Effector memory CD4-positive, alpha-beta T cell (primary cell): ENCODE results near the gene RMND1.
"Not testable (repeated sequence)": the region's sequence is repeated elsewhere in the genome, so short reads cannot be mapped to it uniquely, and the experiment has no call there.

Experiments
- DNase-seq, 3 donors: peaks; one replicate each; pipeline ENCODE4 v3.0.0-alpha.2; 2020
- H3K27ac ChIP-seq: 2 replicates; pipeline ENCODE4 v1.7.0; 2013; ENCODE audit warnings: mild to moderate bottlenecking, low read length, moderate library complexity; ENCODE audit not compliant: insufficient read depth, poor library complexity, severe bottlenecking
- H3K27me3 ChIP-seq: replicated peaks from 2 replicates; pipeline ENCODE4 v1.7.0; 2013; ENCODE audit warnings: mild to moderate bottlenecking, low read length; ENCODE audit not compliant: insufficient read depth, control insufficient read depth, poor library complexity, severe bottlenecking
- H3K36me3 ChIP-seq: 2 replicates; pipeline ENCODE4 v1.7.0; 2013; ENCODE audit warnings: mild to moderate bottlenecking, low read length, moderate library complexity; ENCODE audit not compliant: control insufficient read depth, insufficient read depth
- H3K4me1 ChIP-seq: 2 replicates; pipeline ENCODE4 v1.7.0; 2013; ENCODE audit warnings: low read length, mild to moderate bottlenecking; ENCODE audit not compliant: control insufficient read depth, insufficient read depth, poor library complexity, severe bottlenecking
- H3K4me3 ChIP-seq: 2 replicates; pipeline ENCODE4 v1.7.0; 2013; ENCODE audit warnings: low read length, low read depth, mild to moderate bottlenecking; ENCODE audit not compliant: insufficient read depth, poor library complexity, severe bottlenecking
- H3K9me3 ChIP-seq: 2 replicates; pipeline ENCODE4 v1.7.0; 2013; ENCODE audit warnings: mild to moderate bottlenecking, low read length, moderate library complexity; ENCODE audit not compliant: control insufficient read depth

RMND1 gene

GRCh38 chr6:151455751-151456398, 3.9 kb upstream of the RMND1 start:
- H3K27me3 ChIP-seq, DNase-seq, H3K27ac ChIP-seq, H3K9me3 ChIP-seq, H3K4me3 ChIP-seq: not testable (repeated sequence)
- peaks cover 19% of the 10 kb centered on the region for H3K36me3 ChIP-seq
- peaks cover 20% of the 10 kb centered on the region for H3K4me1 ChIP-seq

DNA sequence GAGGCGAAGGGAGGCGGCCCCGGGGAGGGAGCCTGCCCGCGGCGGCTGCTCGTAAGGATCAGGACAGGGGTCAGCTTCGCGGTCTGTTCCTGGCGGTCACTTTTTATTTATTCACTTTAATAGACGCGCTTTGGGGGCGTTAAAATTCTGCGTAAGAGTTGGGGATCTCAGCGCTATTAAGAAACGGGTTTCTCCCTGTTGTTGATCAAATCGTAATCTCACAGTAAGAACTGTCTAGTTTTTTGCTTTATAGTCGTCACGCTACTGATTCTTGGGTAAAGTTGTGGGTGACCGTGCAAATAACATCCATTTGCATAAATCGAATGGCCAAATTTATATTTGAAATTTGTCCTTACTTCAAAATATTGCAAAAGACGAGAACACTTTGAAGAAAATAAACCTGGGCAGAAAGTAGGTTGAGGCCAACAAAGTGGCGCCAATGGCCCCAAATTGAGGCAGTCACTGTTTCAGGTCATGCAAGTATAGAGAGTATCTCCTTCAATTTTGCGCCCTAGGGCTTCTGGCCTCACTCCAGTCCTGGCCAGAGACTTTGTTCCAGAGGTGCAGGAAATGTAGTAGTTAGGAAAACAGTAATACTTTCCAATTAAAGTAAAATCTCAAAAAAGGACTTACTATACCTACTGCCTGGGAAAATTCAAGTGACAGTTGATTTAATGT, 963 bp upstream of the RMND1 start:
- no peak for DNase-seq
- H3K4me3 ChIP-seq: peak overlapping the region; percentile 95
- H3K9me3 ChIP-seq: no peaks in the 10 kb centered on the region
- H3K36me3 ChIP-seq: peaks cover 5% of the 10 kb centered on the region
- no peaks in the 10 kb centered on the region for H3K27me3 ChIP-seq
- H3K4me1 ChIP-seq: peaks cover 20% of the 10 kb centered on the region
- peak overlapping the region; percentile 86 for H3K27ac ChIP-seq

- DNase-seq: no peak
- Histone ChIP-seq H3K27ac (peak overlapping the region; percentile 86), H3K9me3 (no peaks in the 10 kb centered on the region), H3K4me3 (peak overlapping the region; percentile 83), H3K4me1 (peaks cover 20% of the 10 kb centered on the region), H3K36me3 (no peaks in the 10 kb centered on the region), H3K27me3 (no peaks in the 10 kb centered on the region)
These were observed 443 bp downstream of the RMND1 start for GRCh38 chr6:151451417-151451949.

DNA sequence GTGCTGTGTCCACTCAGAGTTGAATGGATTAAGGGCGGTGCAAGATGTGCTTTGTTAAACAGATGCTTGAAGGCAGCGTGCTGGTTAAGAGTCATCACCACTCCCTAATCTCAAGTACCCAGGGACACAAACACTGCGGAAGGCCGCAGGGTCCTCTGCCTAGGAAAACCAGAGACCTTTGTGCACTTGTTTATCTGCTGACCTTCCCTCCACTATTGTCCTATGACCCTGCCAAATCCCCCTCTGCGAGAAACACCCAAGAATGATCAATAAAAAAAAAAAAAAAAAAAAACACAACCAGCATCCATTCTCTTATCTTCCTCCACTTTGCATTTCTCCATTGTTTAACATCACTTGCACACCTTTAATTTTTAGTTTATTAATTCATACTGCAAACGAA, 998 bp downstream of the RMND1 start:
- H3K4me3 ChIP-seq, H3K9me3 ChIP-seq, DNase-seq, H3K27me3 ChIP-seq, H3K27ac ChIP-seq, H3K36me3 ChIP-seq: not testable (repeated sequence)
- peaks cover 20% of the 10 kb centered on the region for H3K4me1 ChIP-seq

DNA sequence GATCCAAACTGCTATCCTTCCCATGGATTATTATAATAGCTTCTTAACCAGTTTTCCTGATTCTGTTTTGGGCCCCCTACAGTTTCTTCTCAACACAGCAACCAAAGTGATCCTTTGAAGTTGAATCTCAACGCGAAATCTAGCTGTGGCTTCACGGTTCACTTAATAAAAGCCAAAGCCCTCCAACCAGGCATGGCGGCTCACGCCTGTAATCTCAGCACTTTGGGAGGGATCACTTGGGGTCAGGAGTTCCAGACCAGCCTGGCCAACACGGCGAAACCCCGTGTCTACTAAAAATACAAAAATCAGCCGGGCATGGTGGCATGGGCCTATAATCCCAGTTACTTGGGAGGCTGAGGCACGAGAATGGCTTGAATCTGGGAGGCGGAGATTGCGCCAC, 3.3 kb downstream of the RMND1 start:
- no peaks in the 10 kb centered on the region for H3K27me3 ChIP-seq
- H3K27ac ChIP-seq: no peak overlapping the region
- no peak for DNase-seq
- H3K36me3 ChIP-seq: no peaks in the 10 kb centered on the region
- peaks cover 13% of the 10 kb centered on the region for H3K4me1 ChIP-seq
- no peaks in the 10 kb centered on the region for H3K9me3 ChIP-seq
- H3K4me3 ChIP-seq: no peak overlapping the region

- Histone ChIP-seq H3K4me1 (peaks cover 5% of the 10 kb centered on the region), H3K27ac (no peak overlapping the region)
- DNase-seq: no peak
These were observed 4.7 kb downstream of the RMND1 start for GRCh38 chr6:151447237-151447636.

DNA sequence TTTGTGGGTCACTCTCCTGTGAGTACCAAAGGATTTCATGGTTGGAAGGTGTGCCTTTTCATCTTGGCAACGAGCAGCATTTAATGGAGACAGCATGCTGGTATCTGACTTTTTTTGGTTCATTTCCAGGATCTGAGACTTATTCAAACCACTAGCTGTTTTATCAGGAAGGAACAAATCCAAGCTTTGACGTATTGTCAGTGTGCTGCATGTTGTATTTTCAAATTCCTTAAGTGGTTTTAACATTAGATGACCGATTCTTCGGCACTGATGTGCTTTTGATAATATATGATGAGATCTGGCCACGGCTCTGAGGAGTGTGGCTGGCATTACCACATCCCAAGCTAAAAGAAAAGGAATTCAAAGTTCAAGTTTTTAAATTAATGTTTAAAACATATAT, 6.4 kb downstream of the RMND1 start:
- Histone ChIP-seq H3K27ac (no peak overlapping the region), H3K36me3 (peaks cover 4% of the 10 kb centered on the region), H3K9me3 (no peaks in the 10 kb centered on the region), H3K4me3 (no peak overlapping the region), H3K27me3 (no peaks in the 10 kb centered on the region), H3K4me1 (no peaks in the 10 kb centered on the region)
- DNase-seq: no peak

More at GRCh38 chr6:151447237-151447636, 4.7 kb downstream of the RMND1 start:
- no peaks in the 10 kb centered on the region for H3K36me3 ChIP-seq
- no peak overlapping the region for H3K4me3 ChIP-seq
- no peaks in the 10 kb centered on the region for H3K9me3 ChIP-seq
- H3K27me3 ChIP-seq: no peaks in the 10 kb centered on the region

GRCh38 chr6:151443911-151444621, 7.9 kb downstream of the RMND1 start:
- no peak overlapping the region for H3K4me3 ChIP-seq
- H3K27me3 ChIP-seq: no peaks in the 10 kb centered on the region
- no peaks in the 10 kb centered on the region for H3K4me1 ChIP-seq
- no peak overlapping the region for H3K27ac ChIP-seq
- peaks cover 4% of the 10 kb centered on the region for H3K36me3 ChIP-seq
- no peaks in the 10 kb centered on the region for H3K9me3 ChIP-seq
- DNase-seq: no peak

DNA sequence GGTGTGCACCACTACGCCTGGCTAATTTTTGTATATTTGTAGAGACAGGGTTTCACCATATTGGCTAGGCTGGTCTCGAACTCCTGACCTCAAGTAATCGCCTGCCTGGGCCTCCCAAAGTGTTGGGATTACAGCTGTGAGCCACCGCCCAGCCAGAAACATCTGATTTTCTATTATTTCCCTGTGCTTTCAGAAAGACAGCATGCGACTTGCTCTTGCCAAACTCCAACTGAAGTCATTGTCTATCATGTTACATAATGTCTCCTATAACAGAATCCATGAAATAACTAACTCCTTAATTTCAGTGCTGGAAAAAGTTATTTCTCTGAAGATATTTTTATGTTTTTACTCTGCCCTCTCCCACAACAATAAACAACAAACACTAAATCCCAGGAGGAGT, 8.5 kb downstream of the RMND1 start:
- H3K27ac ChIP-seq: no peak overlapping the region
- no peaks in the 10 kb centered on the region for H3K27me3 ChIP-seq
- H3K4me1 ChIP-seq: no peaks in the 10 kb centered on the region
- DNase-seq: no peak
- H3K4me3 ChIP-seq: no peak overlapping the region
- peaks cover 4% of the 10 kb centered on the region for H3K36me3 ChIP-seq
- no peaks in the 10 kb centered on the region for H3K9me3 ChIP-seq

DNA sequence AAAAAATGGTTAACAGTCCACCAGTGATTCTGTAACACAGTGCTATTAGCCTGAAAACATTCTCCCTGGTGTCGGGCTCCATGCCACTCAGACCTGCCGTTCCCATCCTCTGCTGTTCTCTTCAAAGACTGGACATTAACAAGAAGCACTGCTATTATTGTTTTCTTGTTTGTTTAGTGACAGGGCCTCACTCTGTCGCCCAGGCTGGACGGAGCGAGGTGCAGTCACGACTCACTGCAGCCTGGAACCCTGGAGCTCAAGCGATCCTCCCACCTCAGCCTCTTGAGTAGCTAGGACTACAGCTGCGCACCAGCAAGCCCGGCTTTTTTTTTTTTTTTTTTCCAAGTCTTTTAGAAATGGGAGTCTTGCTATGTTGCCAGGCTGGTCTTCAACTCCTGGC, 9.6 kb downstream of the RMND1 start:
- Histone ChIP-seq H3K4me3 (no peak overlapping the region), H3K9me3 (no peaks in the 10 kb centered on the region), H3K27ac (no peak overlapping the region), H3K27me3 (no peaks in the 10 kb centered on the region), H3K4me1 (no peaks in the 10 kb centered on the region), H3K36me3 (peaks cover 8% of the 10 kb centered on the region)
- no peak for DNase-seq
